Gastrocnemius medialis (tissue), 4 donors: ENCODE data around the gene NPIPA1. TPM values are rescaled to one million over a fixed set of nuclear protein-coding genes. Genes with fewer than 3 reads are reported as not detected.
"Not testable (repeated sequence)": the region's sequence is repeated elsewhere in the genome, so short reads cannot be mapped to it uniquely, and the experiment has no call there.

ENCODE experiments used
- ATAC-seq, 2 donors: fragments of 150-250 bp; one replicate each; pipeline ENCODE4 v1.9.1; 2016
- DNase-seq, 2 donors: peaks; one replicate each; pipeline ENCODE4 v3.0.0-alpha.2; 2019
- H3K27ac ChIP-seq, 4 donors: fragments of 200-600 bp; sonication (generic); 1 replicate in 1 of 4; 2 replicates in 3 of 4; pipeline ENCODE4 v1.5.1; 2016 to 2018; ENCODE audit warnings: mild to moderate bottlenecking in 2 of 4, moderate library complexity in 1 of 4
- H3K27me3 ChIP-seq, 3 donors: fragments of 200-600 bp; sonication (generic) in 2 of 3; 1 replicate in 1 of 3; 2 replicates in 2 of 3; pipeline versions ENCODE4 v1.5.1 to v1.6.0; 2016 to 2019; ENCODE audit warnings: mild to moderate bottlenecking in 1 of 3, moderate library complexity in 1 of 3
- H3K36me3 ChIP-seq, 2 donors: fragments of 200-600 bp; sonication (generic) in 1 of 2; one replicate each; pipeline ENCODE4 v1.5.1; 2017 to 2018
- H3K4me1 ChIP-seq, 2 donors: fragments of 200-600 bp; sonication (generic) in 1 of 2; one replicate each; pipeline ENCODE4 v1.5.1; 2016 to 2017; ENCODE audit warnings: mild to moderate bottlenecking in 2 of 2
- H3K4me3 ChIP-seq, 4 donors: fragments of 200-600 bp; sonication (generic) in 3 of 4; 1 replicate in 1 of 4; 2 replicates in 3 of 4; pipeline ENCODE4 v1.5.1; 2016 to 2019; ENCODE audit warnings: mild to moderate bottlenecking in 2 of 4
- H3K9me3 ChIP-seq, 3 donors: fragments of 200-600 bp; sonication (generic) in 2 of 3; 1 replicate in 1 of 3; 2 replicates in 2 of 3; pipeline ENCODE4 v1.5.1; 2016 to 2019
- POLR2A ChIP-seq, 2 donors: fragments of 450-650 bp; IDR thresholded peaks; one replicate each; pipeline ENCODE4 v1.6.1; 2017; ENCODE audit warnings: antibody characterized with exemption in 2 of 2, mild to moderate bottlenecking in 2 of 2, moderate library complexity in 2 of 2
- in situ Hi-C, 4 donors: fragments of 200-750 bp; cut with MboI; loops; one replicate each; pipeline versions ENCODE4 v1.15.0 to v1.8.0; 2017; ENCODE audit warnings: low sequenced_read_pairs in 4 of 4
- intact Hi-C: fragments of 100-400 bp; cut with DNase I; formaldehyde crosslinking; loops from one replicate; pipeline ENCODE4 v1.15.1; 2023; ENCODE audit warnings: low total_unique reads
- total RNA-seq, 4 donors: library from RNA; depleted of rRNA; stranded (reverse); fragments of >200 nt; gene quantifications; one replicate each; pipeline versions ENCODE4 v1.1.0 to v1.2.3, GENCODE V29; 2016
- TF ChIP-seq, protein P1 (sequence below), 5 experiments: fragments of 450-650 bp in 3 of 5; fragments of 200-600 bp in 2 of 5; sonication (generic) in 2 of 5; IDR thresholded peaks in 4 of 5; conservative IDR thresholded peaks in 1 of 5; 1 replicate in 4 of 5; 2 replicates in 1 of 5; pipeline ENCODE4 v1.5.1; 2016 to 2019; ENCODE audit warnings: antibody characterized with exemption in 5 of 5, mild to moderate bottlenecking in 3 of 5, moderate library complexity in 3 of 5

The NPIPA1 gene
- total RNA-seq, 4 donors from 2014 or later, result 19.6 to 53.1 (median 25.7) TPM

DNA sequence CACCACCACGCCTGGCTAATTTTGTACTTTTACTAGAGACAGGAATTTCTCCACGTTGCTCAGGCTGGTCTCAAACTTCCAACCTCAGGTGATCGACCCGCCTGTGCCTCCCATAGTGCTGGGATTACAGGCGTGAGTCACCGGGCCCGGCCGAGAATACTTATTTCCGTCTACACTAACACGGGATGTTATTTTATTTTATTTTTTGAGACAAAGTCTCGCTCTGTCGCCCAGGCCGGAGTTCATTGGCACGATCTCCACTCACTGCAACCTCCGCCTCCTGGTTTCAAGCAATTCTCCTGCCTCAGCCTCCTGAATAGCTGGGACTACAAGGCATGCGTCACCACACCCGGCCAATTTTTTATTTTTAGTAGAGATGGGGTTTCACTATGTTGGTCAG is 28.1 kb downstream of the NPIPA1 start:
- in situ Hi-C loops, result no loop called here
- no peak for TF ChIP-seq POLR2A (IDR thresholded peaks at IDR 0.05)
- TF ChIP-seq, protein P1, sequence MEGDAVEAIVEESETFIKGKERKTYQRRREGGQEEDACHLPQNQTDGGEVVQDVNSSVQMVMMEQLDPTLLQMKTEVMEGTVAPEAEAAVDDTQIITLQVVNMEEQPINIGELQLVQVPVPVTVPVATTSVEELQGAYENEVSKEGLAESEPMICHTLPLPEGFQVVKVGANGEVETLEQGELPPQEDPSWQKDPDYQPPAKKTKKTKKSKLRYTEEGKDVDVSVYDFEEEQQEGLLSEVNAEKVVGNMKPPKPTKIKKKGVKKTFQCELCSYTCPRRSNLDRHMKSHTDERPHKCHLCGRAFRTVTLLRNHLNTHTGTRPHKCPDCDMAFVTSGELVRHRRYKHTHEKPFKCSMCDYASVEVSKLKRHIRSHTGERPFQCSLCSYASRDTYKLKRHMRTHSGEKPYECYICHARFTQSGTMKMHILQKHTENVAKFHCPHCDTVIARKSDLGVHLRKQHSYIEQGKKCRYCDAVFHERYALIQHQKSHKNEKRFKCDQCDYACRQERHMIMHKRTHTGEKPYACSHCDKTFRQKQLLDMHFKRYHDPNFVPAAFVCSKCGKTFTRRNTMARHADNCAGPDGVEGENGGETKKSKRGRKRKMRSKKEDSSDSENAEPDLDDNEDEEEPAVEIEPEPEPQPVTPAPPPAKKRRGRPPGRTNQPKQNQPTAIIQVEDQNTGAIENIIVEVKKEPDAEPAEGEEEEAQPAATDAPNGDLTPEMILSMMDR (IDR thresholded peaks at IDR 0.05 in 4 of 5, conservative IDR thresholded peaks at IDR 0.05 in 1 of 5), result no peak

DNA sequence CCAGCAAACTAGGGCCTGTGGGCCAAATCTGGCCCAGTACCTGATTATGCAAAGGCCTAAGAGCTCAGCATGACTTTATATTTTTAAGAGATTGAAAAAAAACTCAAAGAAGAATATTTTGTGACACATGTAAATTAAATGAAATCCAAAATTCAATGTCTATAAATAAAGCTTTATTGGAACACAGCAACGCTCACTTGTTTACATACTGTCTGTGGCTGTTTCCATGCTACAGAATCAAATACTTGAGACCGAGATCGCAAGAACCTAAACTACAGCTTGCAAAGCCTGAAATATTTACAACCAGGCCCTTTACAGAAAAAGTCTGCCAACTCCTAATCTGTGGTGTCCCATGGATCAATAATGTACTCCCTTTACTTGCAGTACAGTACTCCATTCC is 32.6 kb downstream of the NPIPA1 start:
- DNase-seq, H3K4me3 ChIP-seq, H3K4me1 ChIP-seq, H3K27ac ChIP-seq, ATAC-seq, H3K27me3 ChIP-seq, H3K36me3 ChIP-seq, in situ Hi-C loops, intact Hi-C loops, H3K9me3 ChIP-seq: not testable (repeated sequence)

More for the DNA sequence above, 28.1 kb downstream of the NPIPA1 start:
- no peak for ATAC-seq
- no peak for DNase-seq
- Histone ChIP-seq H3K9me3 (no peaks in the 10 kb centered on the region), H3K27ac (no peak overlapping the region), H3K4me3 (no peak overlapping the region), H3K36me3 (no peaks in the 10 kb centered on the region), H3K27me3 (no peaks in the 10 kb centered on the region), H3K4me1 (no peaks in the 10 kb centered on the region)
- intact Hi-C loops, result no loop called here

DNA sequence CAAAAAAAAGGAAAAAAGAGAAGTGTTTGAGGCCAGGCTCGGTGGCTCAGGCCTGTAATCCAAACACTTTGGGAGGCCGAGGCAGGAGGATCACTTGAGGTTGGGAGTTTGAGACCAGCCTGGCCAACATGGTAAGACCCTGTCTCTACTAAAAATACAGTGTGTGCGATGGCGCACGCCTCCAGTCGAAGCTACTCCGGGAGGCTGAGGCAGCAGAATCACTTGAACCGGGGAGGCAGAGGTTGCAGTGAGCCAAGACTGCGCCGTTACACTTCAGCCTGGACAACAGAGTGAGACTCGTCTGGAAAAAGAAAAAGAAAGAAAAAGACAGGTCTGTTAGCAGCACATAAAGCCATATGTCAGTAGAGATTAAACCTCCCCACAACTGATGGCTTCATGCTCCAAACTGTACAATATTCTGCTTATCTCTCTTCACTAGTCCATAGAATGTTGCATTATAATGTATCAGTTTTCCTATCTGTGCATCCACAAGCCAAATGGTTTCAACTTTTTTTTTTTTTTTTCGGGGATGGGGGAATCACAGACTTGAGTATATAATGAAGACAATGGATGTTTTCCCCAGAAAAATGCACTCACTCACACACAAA is 34.5 kb downstream of the NPIPA1 start:
- in situ Hi-C loops, DNase-seq, H3K4me3 ChIP-seq: not testable (repeated sequence)

DNA sequence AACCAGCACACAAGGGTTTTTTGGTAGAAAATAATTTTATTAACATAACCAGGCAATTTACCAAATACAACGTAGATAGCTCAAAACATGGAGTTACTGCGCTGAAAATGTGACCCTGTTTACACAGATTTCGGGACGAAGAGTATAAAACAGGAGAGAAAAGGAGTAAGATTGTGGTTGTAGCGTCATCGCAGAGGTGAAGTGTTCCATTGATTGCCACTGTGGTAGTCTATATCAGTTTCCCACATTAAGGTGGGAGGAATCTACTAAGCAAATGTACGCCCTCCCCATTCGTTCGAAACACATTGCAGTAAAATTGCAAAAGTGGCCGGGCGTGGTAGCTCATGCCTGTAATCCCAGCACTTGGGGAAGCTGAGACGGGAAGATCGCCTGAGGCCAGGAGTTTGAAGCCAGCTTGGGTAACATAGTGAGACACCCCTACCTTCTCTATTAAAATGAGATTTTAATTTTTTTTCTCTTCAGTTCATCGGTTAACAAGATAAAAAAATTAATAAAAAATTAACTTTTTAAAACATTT is 36.6 kb downstream of the NPIPA1 start:
- in situ Hi-C loops, DNase-seq, H3K9me3 ChIP-seq, intact Hi-C loops, H3K27me3 ChIP-seq, H3K36me3 ChIP-seq, ATAC-seq: not testable (repeated sequence)
- peaks cover 13 to 14% of the 10 kb centered on the region in 2 donors for H3K4me1 ChIP-seq
- H3K4me3 ChIP-seq, result peak overlapping the region; percentile 71 to 93 (median 86)
- peak overlapping the region; percentile 78 to 94 (median 89) for H3K27ac ChIP-seq

More for the DNA sequence above, 34.5 kb downstream of the NPIPA1 start:
- H3K4me1 ChIP-seq, result peaks cover 13 to 14% of the 10 kb centered on the region in 2 donors
- intact Hi-C loops, H3K27ac ChIP-seq, ATAC-seq, H3K9me3 ChIP-seq, H3K27me3 ChIP-seq, H3K36me3 ChIP-seq: not testable (repeated sequence)

DNA sequence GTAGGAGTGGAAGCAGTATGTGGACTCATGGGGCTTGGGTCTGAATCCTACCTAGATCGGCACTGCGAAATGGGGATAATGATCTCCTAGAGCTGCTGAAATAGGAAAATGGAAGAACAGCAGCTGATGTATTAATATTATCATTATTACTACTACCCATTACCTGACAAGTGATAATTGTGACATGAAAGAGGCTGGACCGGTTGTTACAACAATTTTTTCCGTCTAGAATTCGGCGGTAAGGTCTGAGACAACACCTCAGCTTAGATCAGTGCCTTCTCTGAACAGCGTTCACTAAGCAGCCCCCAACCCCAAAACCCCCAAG is 37.0 kb downstream of the NPIPA1 start:
- not testable (repeated sequence) for DNase-seq

DNA sequence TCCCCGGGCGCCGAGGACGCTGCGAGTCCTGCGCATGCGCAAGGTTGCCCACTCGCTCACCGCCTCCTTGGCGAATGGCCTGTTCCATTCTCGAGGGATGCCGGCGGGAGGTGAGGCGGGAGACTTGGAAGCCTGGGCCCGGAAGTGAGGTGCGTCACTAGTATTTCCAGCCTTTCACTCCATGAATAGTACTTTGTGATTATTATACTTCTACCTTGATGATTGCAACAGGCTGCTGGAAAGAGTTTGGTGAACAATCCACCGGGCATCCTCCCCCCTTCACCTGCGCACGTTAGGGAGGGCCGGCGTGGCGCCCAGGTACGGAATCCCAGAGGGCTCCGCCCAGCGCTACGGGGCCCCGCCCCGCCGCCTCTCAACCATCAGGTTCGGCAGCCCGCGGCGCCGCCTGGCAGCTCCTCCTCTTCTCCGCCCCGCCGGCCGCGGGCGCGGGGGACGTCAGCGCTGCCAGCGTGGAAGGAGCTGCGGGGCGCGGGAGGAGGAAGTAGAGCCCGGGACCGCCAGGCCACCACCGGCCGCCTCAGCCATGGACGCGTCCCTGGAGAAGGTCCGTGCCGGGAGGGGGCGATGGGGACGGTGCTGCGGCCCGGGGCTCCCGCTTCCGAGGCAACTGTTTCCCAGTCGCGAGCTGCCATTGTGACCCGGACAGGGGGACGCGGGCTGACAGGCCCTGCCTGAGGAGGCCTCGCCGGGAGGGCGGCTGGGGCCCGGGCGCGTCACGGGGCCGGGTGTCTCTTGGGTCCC is 37.6 kb downstream of the NPIPA1 start, which contains the start of gene PDXDC1:
Gene PDXDC1 (plus strand): TSS at position 371 of the 762 bp plus-strand sequence. CDS start 174 bp downstream, at position 545.
- ATAC-seq (peak; percentile 87 to 91), DNase-seq (peak; percentile 85 to 92)
- H3K4me3 ChIP-seq, result peak within 1 kb of the TSS; percentile 71 to 93 (median 86)
- H3K9me3 ChIP-seq, H3K27me3 ChIP-seq, H3K36me3 ChIP-seq, in situ Hi-C loops, intact Hi-C loops: not testable (repeated sequence)
- TF ChIP-seq POLR2A (IDR thresholded peaks at IDR 0.05), result peak; percentile 65 to 67
- peak within 1 kb of the TSS; percentile 78 to 94 (median 89) for H3K27ac ChIP-seq
- peaks cover 13 to 14% of the 10 kb centered on the region in 2 donors for H3K4me1 ChIP-seq

More for the DNA sequence above, 37.0 kb downstream of the NPIPA1 start:
- H3K36me3 ChIP-seq, in situ Hi-C loops, H3K27me3 ChIP-seq, H3K9me3 ChIP-seq, intact Hi-C loops, ATAC-seq: not testable (repeated sequence)
- Histone ChIP-seq H3K4me1 (peaks cover 13 to 14% of the 10 kb centered on the region in 2 donors), H3K4me3 (peak overlapping the region; percentile 71 to 93 (median 86)), H3K27ac (peak overlapping the region; percentile 78 to 94 (median 89))
